Measurements from ENCODE around the gene MRPL19. TPM values are rescaled to one million over a fixed set of nuclear protein-coding genes. Genes with fewer than 3 reads are reported as not detected.
"Not testable (repeated sequence)": the region's sequence is repeated elsewhere in the genome, so short reads cannot be mapped to it uniquely, and the experiment has no call there.

MRPL19 gene
- total RNA-seq, 4 donors from 2014 or later = 24.7 to 39.0 (median 32.9) TPM

- no peak overlapping the region for H3K4me3 ChIP-seq (ENCODE audit: low read depth, poor library complexity, severe bottlenecking)
- WGBS, 2 donors = 82 to 95% methylated on average over 1 of the region's 1 CpG
- TF ChIP-seq CTCF (IDR thresholded peaks at IDR 0.05) = no peak
- no peak for TF ChIP-seq POLR2A (IDR thresholded peaks at IDR 0.05)
- no peak for DNase-seq (ENCODE audit: low spot score in 2 of 2)
- intact Hi-C loops (cut with DNase I; ENCODE audit: low total_unique reads) = no loop called here
Observed at GRCh38 chr2:75655861-75656260, 9.3 kb downstream of the MRPL19 start.

GRCh38 chr2:75656563-75656962 lies 10.0 kb downstream of the MRPL19 start:
- DNase-seq (ENCODE audit: low spot score in 2 of 2) = no peak
- TF ChIP-seq POLR2A (IDR thresholded peaks at IDR 0.05) (no peak), CTCF (IDR thresholded peaks at IDR 0.05) (no peak)
- WGBS, 2 donors = 91 to 92% methylated on average over 1 of the region's 1 CpG
- intact Hi-C loops (cut with DNase I; ENCODE audit: low total_unique reads) = no loop called here
- H3K4me3 ChIP-seq (ENCODE audit: low read depth, poor library complexity, severe bottlenecking) = no peak overlapping the region

GRCh38 chr2:75657798-75658197 lies 11.2 kb downstream of the MRPL19 start:
- no peak for DNase-seq (ENCODE audit: low spot score in 2 of 2)
- H3K4me3 ChIP-seq (ENCODE audit: low read depth, poor library complexity, severe bottlenecking) = no peak overlapping the region
- intact Hi-C loops (cut with DNase I; ENCODE audit: low total_unique reads) = no loop called here
- TF ChIP-seq POLR2A (IDR thresholded peaks at IDR 0.05) = no peak
- no peak for TF ChIP-seq CTCF (IDR thresholded peaks at IDR 0.05)

- DNase-seq (ENCODE audit: low spot score in 2 of 2) = no peak
- 89 to 92% methylated on average over 6 of the region's 6 CpGs for WGBS, 2 donors
- intact Hi-C loops (cut with DNase I; ENCODE audit: low total_unique reads) = no loop called here
- no peak overlapping the region for H3K4me3 ChIP-seq (ENCODE audit: low read depth, poor library complexity, severe bottlenecking)
- TF ChIP-seq CTCF (IDR thresholded peaks at IDR 0.05) = no peak
- no peak for TF ChIP-seq POLR2A (IDR thresholded peaks at IDR 0.05)
Observed at GRCh38 chr2:75666911-75667310, 20.3 kb downstream of the MRPL19 start.

GRCh38 chr2:75667884-75668283 lies 21.3 kb downstream of the MRPL19 start:
- intact Hi-C loops (cut with DNase I; ENCODE audit: low total_unique reads) = no loop called here
- WGBS, 2 donors = 78 to 80% methylated on average over 2 of the region's 2 CpGs
- no peak overlapping the region for H3K4me3 ChIP-seq (ENCODE audit: low read depth, poor library complexity, severe bottlenecking)
- no peak for TF ChIP-seq CTCF (IDR thresholded peaks at IDR 0.05)
- no peak for TF ChIP-seq POLR2A (IDR thresholded peaks at IDR 0.05)
- no peak for DNase-seq (ENCODE audit: low spot score in 2 of 2)

- DNase-seq (ENCODE audit: low spot score in 2 of 2); intact Hi-C loops (cut with DNase I; ENCODE audit: low total_unique reads); H3K4me3 ChIP-seq (ENCODE audit: low read depth, poor library complexity, severe bottlenecking): not testable (repeated sequence)
- WGBS, 2 donors = 72 to 79% methylated on average over 4 of the region's 4 CpGs
Observed at GRCh38 chr2:75675423-75675822, 28.8 kb downstream of the MRPL19 start.

Data from lower leg skin (tissue), 4 donors.